SK-N-SH (cell line): Measurements from ENCODE around the gene NLK. TPM values are rescaled to one million over a fixed set of nuclear protein-coding genes. Genes with fewer than 3 reads are reported as not detected.

Experiments
- CTCF ChIA-PET: fragments of 300-600, 350-600 bp; formaldehyde crosslinking; extraction: SDS; loops from one replicate; lab custom pipeline; 2021; lab: Yijun Ruan, JAX
- POLR2A ChIA-PET: fragments of 350-600 bp; sonication (Branson Sonifier 250); formaldehyde crosslinking; extraction: SDS; loops from one replicate; lab custom pipeline; 2020; ENCODE audit warnings: antibody characterized with exemption, inconsistent platforms; lab: Yijun Ruan, JAX
- DNase-seq: peaks from one replicate; pipeline ENCODE4 v3.0.0; 2012
- H2AFZ ChIP-seq: fragments of 200-600 bp; sonication (generic); 2 replicates; pipeline ENCODE4 v1.8.1; 2016; ENCODE audit warnings: antibody characterized with exemption, mild to moderate bottlenecking, low read depth
- H3F3A ChIP-seq: fragments of 200-600 bp; sonication (generic); replicated peaks from 2 replicates; pipeline ENCODE3; 2016; ENCODE audit warnings: antibody characterized with exemption, mild to moderate bottlenecking; ENCODE audit not compliant: insufficient read depth
- H3K27ac ChIP-seq, 2 experiments: fragments of 200-500 bp in 1 of 2; fragments of 200-600 bp in 1 of 2; sonication (Bioruptor generic) in 1 of 2; sonication (generic), shearing (Covaris generic) in 1 of 2; 2 replicates each; pipeline versions ENCODE4 v1.5.1 to v1.6.1; 2014 to 2016; ENCODE audit warnings: low read depth in 2 of 2, inconsistent platforms in 1 of 2, low read length in 1 of 2, mild to moderate bottlenecking in 1 of 2, mixed read lengths in 1 of 2
- H3K27me3 ChIP-seq: fragments of 200-600 bp; sonication (generic), shearing (Covaris generic); 2 replicates; pipeline ENCODE4 v1.6.1; 2016; ENCODE audit warnings: mixed run types; ENCODE audit not compliant: insufficient read depth
- H3K36me3 ChIP-seq, 2 experiments: fragments of 200-500 bp in 1 of 2; fragments of 200-600 bp in 1 of 2; sonication (Bioruptor generic) in 1 of 2; sonication (generic) in 1 of 2; replicated peaks in 1 of 2; 2 replicates each; pipeline versions ENCODE3 to v1.5.1; 2014 to 2016; ENCODE audit warnings: low read length in 1 of 2, mild to moderate bottlenecking in 1 of 2; ENCODE audit not compliant: insufficient read depth in 2 of 2, control insufficient read depth in 1 of 2
- H3K4me1 ChIP-seq, 2 experiments: fragments of 200-500 bp in 1 of 2; fragments of 200-600 bp in 1 of 2; sonication (Bioruptor generic) in 1 of 2; sonication (generic), shearing (Covaris generic) in 1 of 2; 2 replicates each; pipeline versions ENCODE4 v1.5.1 to v1.6.1; 2014 to 2016; ENCODE audit warnings: low read depth in 1 of 2, low read length in 1 of 2, mixed run types in 1 of 2; ENCODE audit not compliant: insufficient read depth in 2 of 2, control insufficient read depth in 1 of 2
- H3K4me2 ChIP-seq: fragments of 200-600 bp; sonication (generic), shearing (Covaris generic); 2 replicates; pipeline ENCODE4 v1.6.1; 2017; ENCODE audit warnings: mixed run types
- H3K4me3 ChIP-seq, 2 experiments: fragments of 200-500 bp in 1 of 2; fragments of 200-600 bp in 1 of 2; sonication (Bioruptor generic) in 1 of 2; sonication (generic), shearing (Covaris generic) in 1 of 2; 2 replicates each; pipeline versions ENCODE4 v1.5.1 to v1.8.1; 2014 to 2016; ENCODE audit warnings: low read depth in 2 of 2, inconsistent platforms in 1 of 2, low read length in 1 of 2, mild to moderate bottlenecking in 1 of 2, mixed read lengths in 1 of 2, moderate library complexity in 1 of 2
- H3K79me2 ChIP-seq: fragments of 200-600 bp; sonication (generic); 2 replicates; pipeline ENCODE4 v1.8.1; 2017; ENCODE audit warnings: mild to moderate bottlenecking; ENCODE audit not compliant: insufficient read depth
- H3K9ac ChIP-seq: fragments of 200-600 bp; sonication (generic); 2 replicates; pipeline ENCODE4 v1.6.1; 2017; ENCODE audit warnings: mixed run types
- H3K9me2 ChIP-seq: fragments of 200-600 bp; sonication (generic); 2 replicates; pipeline ENCODE4 v1.6.1; 2017; ENCODE audit warnings: mixed run types
- H3K9me3 ChIP-seq: fragments of 200-600 bp; sonication (generic); 2 replicates; pipeline ENCODE4 v1.6.1; 2017; ENCODE audit warnings: mixed run types, mild to moderate bottlenecking, moderate library complexity
- H4K20me1 ChIP-seq: fragments of 200-600 bp; sonication (generic); 2 replicates; pipeline ENCODE4 v1.6.1; 2017; ENCODE audit warnings: mild to moderate bottlenecking, mixed run types; ENCODE audit not compliant: insufficient read depth
- ELF1 ChIP-seq: IDR thresholded peaks from 2 replicates; pipeline ENCODE4 v1.4.0; 2012
- EP300 ChIP-seq, 2 experiments: IDR thresholded peaks; 2 replicates each; pipeline versions ENCODE4 v1.4.0 to v1.6.1; 2012; ENCODE audit warnings: borderline replicate concordance in 1 of 2, low read depth in 1 of 2, low read length in 1 of 2
- FOSL2 ChIP-seq: IDR thresholded peaks from 2 replicates; pipeline ENCODE4 v1.4.0; 2012; ENCODE audit warnings: low read depth, mild to moderate bottlenecking, moderate library complexity, borderline replicate concordance
- FOXJ3 ChIP-seq: sonication (generic); formaldehyde crosslinking; IDR thresholded peaks from 2 replicates; pipeline ENCODE4 v1.5.1; 2020; ENCODE audit warnings: mild to moderate bottlenecking, missing genetic modification reagents
- GATA2 ChIP-seq: sonication (generic); formaldehyde crosslinking; IDR thresholded peaks from 2 replicates; pipeline ENCODE4 v1.5.0; 2020; ENCODE audit warnings: mild to moderate bottlenecking, missing genetic modification reagents
- MEF2A ChIP-seq: IDR thresholded peaks from 2 replicates; pipeline ENCODE4 v1.4.0; 2012; ENCODE audit warnings: low read depth, borderline replicate concordance
- NFIC ChIP-seq: IDR thresholded peaks from 2 replicates; pipeline ENCODE4 v1.4.0; 2012; ENCODE audit warnings: borderline replicate concordance
- RAD21 ChIP-seq: IDR thresholded peaks from 2 replicates; pipeline ENCODE4 v1.6.1; 2012; ENCODE audit warnings: mild to moderate bottlenecking, low read length
- REST ChIP-seq: IDR thresholded peaks from 2 replicates; pipeline ENCODE4 v1.6.1; 2012; ENCODE audit warnings: mild to moderate bottlenecking, low read depth, low read length, moderate library complexity
- RXRA ChIP-seq: IDR thresholded peaks from 2 replicates; pipeline ENCODE4 v1.4.0; 2012; ENCODE audit warnings: low read depth, mild to moderate bottlenecking, borderline replicate concordance
- SIN3A ChIP-seq: IDR thresholded peaks from 2 replicates; pipeline ENCODE4 v1.6.1; 2012; ENCODE audit warnings: low read depth, mild to moderate bottlenecking, low read length, moderate library complexity, borderline replicate concordance
- SMC3 ChIP-seq: IDR thresholded peaks from 2 replicates; pipeline ENCODE4 v1.6.1; 2012; ENCODE audit warnings: low read depth, low read length, improper control_type of control experiment
- TCF12 ChIP-seq: IDR thresholded peaks from 2 replicates; pipeline ENCODE4 v1.4.0; 2012
- USF2 ChIP-seq: fragments of 150-350 bp; IDR thresholded peaks from 2 replicates; pipeline ENCODE4 v1.6.1; 2017; ENCODE audit warnings: antibody characterized with exemption, low read length, low read depth, borderline replicate concordance
- YY1 ChIP-seq: IDR thresholded peaks from 2 replicates; pipeline ENCODE4 v1.4.0; 2012; ENCODE audit warnings: low read depth, mild to moderate bottlenecking
- WGBS: methylation state at CpG from one replicate; pipeline ENCODE4 v1.1.6; 2017; ENCODE audit warnings: low lambda C conversion rate; 5-methylcytosine and 5-hydroxymethylcytosine counted together
- polyA plus RNA-seq, 3 experiments: library from polyadenylated mRNA; depleted of rRNA; stranded (reverse); fragments of >200 nt; gene quantifications; 2 replicates each; pipeline ENCODE4 v1.2.3, GENCODE V29; 2012

The NLK gene
- polyA plus RNA-seq, 1 of the 3 experiments (the other 2 are of a cell fraction), result 12.3 TPM

- Histone ChIP-seq H3K9me3 (0 out of 2 replicates have a peak, but pooled peaks cover 3% of the 10 kb centered on the region), H3K4me3 (no peak overlapping the region), H3K4me1 (no peaks in the 10 kb centered on the region; a peak in 2 of 4 replicates), H3K4me2 (no peak overlapping the region), H3K79me2 (peaks cover 87% of the 10 kb centered on the region), H3K9ac (no peak overlapping the region), H3K9me2 (no peaks in the 10 kb centered on the region), H3K27ac (no peak overlapping the region), H3K36me3 (peaks cover 0 to 11% of the 10 kb centered on the region in 2 experiments), H4K20me1 (no peaks in the 10 kb centered on the region; the same call in 1 of the 2 replicates), H3F3A (peaks cover 6% of the 10 kb centered on the region), H2AFZ (no peak overlapping the region), H3K27me3 (no peaks in the 10 kb centered on the region)
- ChIA-PET CTCF (interaction anchor here (1.4 kb wide), 1 partner anchor 13 kb away, joined by 3 read pairs; no protein-coding TSS in a partner anchor), POLR2A (no interaction called here)
- DNase-seq, result no peak
- WGBS, result 82% methylated on average over 1 of the region's 1 CpG
- TF ChIP-seq RAD21, result no peak
- TF ChIP-seq YY1, result no peak
- no peak for TF ChIP-seq REST
- no peak for TF ChIP-seq MEF2A
- TF ChIP-seq ELF1, result no peak
- no peak for TF ChIP-seq RXRA
- no peak for TF ChIP-seq FOXJ3 (CRISPR knock-in tag)
- TF ChIP-seq FOSL2, result no peak
- no peak for TF ChIP-seq TCF12
- no peak for TF ChIP-seq NFIC
- TF ChIP-seq SIN3A, result no peak
- TF ChIP-seq SMC3, result no peak
Measured at GRCh38 chr17:28105501-28105900, 63.0 kb downstream of the NLK start.

DNA sequence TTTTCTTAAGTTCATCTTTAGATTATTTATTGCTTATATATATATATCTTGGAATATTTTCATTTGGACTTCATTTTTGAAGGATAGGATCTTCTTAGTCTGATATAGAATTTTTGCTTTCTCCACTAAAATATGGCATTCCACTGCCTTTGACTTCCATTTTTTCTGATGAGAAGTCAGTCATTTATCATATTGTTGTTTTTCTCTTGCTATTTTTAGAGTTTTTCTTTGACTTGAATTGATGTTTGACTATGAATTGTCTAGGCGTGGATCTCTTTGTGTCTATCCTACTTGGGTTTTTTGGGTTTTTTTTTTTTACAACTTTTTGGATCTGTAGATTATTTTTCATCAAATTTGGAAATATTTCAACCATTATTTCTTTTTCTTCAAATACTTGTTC is 67.7 kb downstream of the NLK start:
- Histone ChIP-seq H3F3A (peaks cover 15% of the 10 kb centered on the region), H2AFZ (no peak overlapping the region), H3K9me2 (no peaks in the 10 kb centered on the region), H3K4me3 (no peak overlapping the region), H3K4me2 (no peak overlapping the region), H3K9me3 (no peaks in the 10 kb centered on the region), H3K79me2 (peaks cover 96% of the 10 kb centered on the region), H3K4me1 (peaks cover 4 to 21% of the 10 kb centered on the region in 2 experiments; a peak in 3 of 4 replicates), H4K20me1 (peaks cover 9% of the 10 kb centered on the region; the same call in 1 of the 2 replicates), H3K27me3 (no peaks in the 10 kb centered on the region), H3K9ac (no peak overlapping the region), H3K36me3 (peaks cover 0 to 3% of the 10 kb centered on the region in 2 experiments), H3K27ac (no peak overlapping the region)
- DNase-seq, result no peak
- CTCF ChIA-PET, result no interaction called here
- TF ChIP-seq FOXJ3 (CRISPR knock-in tag) (no peak), EP300 (IDR thresholded peaks at IDR 0.05; ENCODE audit: borderline replicate concordance in 1 of 2, low read depth in 1 of 2, low read length in 1 of 2) (no peak), USF2 (no peak), GATA2 (CRISPR knock-in tag) (no peak)
- POLR2A ChIA-PET, result no interaction called here
- 90% methylated on average over 1 of the region's 1 CpG for WGBS
